HG02840 (cell line): ENCODE results near the gene EMID1.
"Not testable (repeated sequence)": the region's sequence is repeated elsewhere in the genome, so short reads cannot be mapped to it uniquely, and the experiment has no call there.

Experiments used
- ATAC-seq: cut with Tn5 transposase; IDR thresholded peaks from one replicate; pipeline ENCODE4 v1.9.1; 2021; ENCODE audit warnings: mild to moderate bottlenecking, moderate library complexity, moderate number of reproducible peaks; ENCODE audit not compliant: unreplicated experiment, low FRiP score

The EMID1 gene

DNA sequence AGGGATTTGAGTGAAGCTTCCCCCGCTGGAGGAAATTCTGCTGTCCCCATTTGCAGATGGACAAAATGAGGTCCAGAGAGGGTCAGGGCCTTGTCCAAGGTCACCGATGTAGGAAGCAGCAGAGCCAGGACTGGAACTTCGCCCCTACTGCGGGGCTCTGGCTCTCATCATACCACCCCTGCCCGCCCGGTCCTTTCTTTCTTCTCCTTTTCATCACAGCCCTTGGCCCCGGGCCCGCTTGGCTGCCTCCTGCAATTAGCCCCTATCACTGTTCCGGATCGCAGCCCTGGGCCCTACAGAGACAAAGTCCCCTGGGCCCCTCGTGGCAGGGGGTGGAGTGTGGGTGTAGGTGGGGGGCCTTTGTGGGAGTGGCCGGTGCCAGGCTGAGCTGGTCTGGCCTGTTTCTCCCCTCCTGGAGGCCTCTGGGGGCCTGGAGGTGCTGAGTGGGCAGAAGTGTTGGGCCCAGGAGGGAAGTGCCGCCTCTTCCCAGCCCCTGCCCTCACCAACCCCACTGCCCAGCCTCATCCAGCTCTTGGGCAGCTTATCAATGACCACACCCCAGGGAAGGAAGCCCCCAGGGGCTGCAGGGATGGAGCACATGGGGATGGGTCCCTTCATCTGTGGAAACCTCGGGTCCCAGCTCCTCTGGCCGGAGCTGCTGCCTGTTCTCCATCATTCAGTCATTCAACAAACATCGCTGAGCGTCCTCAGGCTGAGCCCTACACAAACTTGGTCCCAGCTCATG lies 3.4 kb downstream of the EMID1 start:
- no peak for ATAC-seq

DNA sequence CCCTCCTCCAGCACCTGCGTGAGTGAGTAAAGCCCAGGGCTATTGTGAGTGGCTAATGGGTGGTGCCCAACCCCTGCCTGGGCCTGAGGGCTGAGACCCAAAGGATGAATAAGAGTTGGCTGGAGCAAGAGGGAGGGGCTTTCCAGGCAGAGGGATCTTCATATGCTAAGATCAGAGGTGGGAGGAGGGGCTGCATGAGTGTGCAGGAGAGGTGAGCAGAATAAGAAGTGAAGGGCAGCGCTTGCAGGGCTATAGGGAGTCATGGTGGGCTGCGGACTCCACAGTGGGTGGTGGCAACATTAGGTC lies 3.9 kb downstream of the EMID1 start:
- no peak for ATAC-seq

DNA sequence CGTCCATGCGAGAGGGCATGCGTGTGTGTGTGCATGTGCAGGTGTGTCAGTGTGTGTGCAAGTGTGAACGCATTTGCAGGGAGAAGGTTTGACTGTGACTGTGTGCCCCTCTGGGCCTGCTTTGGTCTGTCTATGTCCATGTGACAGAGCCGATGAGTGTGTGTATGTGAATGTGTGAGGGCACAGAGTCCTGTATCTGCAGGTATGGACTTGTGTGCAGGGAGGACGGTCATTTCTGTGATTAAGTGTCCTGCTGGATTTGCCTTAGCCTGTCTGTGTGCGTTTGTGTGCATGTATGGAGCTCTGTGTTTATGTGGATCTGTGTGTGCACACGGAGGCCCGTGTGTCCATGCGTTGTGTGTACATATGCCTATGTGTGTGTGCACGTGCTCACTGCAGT lies 5.4 kb downstream of the EMID1 start:
- no peak for ATAC-seq

DNA sequence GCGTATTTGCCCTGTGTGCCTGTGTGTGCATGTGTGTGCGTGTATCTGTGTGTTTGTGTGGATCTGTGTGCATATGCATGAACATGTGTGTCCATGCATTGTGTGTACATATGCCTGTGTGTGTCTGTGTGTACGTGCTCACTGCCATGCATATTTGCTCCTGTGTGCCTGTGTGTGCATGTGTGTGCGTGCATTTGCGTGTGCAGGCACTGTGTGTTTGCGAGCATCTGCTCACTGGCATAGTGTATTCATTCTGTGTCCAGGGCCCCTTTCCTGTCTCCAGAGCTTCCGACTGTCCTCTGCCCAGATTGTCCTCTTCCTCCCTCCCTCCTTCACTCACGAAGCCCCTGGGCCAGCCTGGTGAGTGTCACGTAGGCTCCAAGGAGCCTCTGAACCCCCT lies 5.8 kb downstream of the EMID1 start:
- ATAC-seq = no peak

DNA sequence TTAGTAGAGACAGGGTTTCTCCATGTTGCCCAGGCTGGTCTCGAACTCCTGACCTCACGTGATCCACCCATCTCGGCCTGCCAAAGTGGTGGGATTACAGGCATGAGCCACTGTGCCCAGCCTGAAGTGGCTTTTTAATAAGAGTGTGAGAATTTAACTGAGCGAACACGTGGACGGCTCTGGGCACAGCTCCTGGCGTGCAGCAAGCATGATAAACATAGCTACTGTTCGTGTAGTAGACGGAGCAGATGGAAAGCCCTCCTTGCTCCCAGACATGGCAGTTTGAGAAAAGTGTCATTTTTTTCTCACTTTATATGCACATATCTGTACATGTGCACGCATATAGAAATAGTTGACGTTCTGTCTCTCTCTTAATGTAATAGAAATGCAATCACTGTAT lies 7.0 kb downstream of the EMID1 start:
- ATAC-seq = no peak

DNA sequence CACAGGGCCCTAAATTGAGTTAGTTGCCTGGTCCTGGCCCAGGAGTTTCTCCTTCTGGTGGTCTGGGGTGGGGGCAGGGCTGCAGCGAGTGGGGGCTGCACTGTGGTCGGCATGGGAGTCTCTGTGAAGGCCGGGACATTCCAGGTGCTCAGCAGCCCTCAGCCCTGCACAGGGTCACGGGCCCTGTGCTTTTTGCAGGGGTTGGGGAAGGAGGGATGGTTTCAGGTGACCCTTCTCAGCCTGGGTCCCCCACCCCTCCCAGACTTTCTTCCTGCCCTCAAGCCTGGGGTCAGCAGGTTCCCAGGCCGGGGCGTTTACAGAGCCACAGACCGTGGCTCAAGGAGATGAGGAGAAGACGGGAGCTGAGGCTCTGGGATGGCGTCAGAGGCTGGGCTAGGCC lies 7.8 kb downstream of the EMID1 start:
- ATAC-seq = no peak

DNA sequence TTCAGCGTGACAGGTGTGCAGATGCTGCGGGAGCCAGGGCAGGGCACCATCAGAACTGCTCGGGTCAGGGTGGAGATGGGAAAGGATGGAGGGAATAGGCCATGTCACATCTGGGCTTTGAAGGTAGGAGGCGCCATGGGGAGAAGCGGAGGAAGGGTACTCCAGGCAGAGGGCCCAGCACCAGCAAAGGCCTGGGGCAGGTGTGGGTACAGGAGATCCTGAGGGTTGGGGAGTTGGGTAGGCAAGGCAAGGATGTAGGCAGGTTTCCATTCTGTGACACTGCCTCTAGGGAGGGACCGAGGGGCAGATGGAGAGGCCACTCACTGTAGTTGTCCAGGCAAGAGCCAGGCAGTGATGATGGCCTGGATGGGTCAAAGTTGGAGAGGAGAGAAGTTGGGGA lies 8.5 kb downstream of the EMID1 start:
- ATAC-seq = no peak

DNA sequence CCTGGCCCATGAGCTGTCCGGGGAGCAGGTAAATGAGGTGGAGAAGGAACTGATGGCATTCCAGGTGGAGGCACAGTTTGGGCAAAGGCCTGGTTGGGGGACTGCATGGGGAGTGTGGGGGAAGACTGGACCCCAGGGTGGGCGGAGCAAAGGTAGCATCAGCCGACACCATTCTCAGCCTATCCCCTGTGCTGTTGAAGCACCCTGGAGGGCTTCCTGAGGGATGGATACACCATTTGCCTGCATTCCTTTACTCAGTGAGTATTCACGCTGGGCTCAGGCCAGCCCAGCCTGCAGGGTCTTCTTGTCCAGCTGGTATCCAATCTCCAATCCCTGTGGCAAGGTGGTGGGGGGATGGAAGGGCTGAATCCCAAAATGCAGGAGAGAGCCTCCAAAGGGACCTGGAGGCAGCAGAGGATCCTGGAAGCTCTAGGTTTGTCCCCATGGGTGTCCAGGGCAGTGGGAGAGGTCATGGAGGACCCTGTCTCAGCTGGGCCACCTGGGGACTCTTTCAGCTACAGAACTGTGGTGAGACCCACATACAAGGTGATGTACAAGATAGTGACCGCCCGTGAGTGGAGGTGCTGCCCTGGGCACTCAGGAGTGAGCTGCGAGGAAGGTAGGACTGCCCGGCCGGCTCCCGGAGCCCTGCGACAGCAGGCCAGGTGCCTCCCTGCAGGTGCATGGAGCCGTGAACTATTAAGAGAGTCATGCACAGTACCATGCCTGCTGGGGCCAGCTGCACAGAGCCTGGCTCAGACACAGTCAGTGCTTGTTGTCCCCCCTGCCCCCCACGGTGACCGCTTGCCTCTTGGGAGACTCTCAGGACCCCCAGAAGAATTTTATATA lies 9.5 kb downstream of the EMID1 start:
- ATAC-seq = no peak

DNA sequence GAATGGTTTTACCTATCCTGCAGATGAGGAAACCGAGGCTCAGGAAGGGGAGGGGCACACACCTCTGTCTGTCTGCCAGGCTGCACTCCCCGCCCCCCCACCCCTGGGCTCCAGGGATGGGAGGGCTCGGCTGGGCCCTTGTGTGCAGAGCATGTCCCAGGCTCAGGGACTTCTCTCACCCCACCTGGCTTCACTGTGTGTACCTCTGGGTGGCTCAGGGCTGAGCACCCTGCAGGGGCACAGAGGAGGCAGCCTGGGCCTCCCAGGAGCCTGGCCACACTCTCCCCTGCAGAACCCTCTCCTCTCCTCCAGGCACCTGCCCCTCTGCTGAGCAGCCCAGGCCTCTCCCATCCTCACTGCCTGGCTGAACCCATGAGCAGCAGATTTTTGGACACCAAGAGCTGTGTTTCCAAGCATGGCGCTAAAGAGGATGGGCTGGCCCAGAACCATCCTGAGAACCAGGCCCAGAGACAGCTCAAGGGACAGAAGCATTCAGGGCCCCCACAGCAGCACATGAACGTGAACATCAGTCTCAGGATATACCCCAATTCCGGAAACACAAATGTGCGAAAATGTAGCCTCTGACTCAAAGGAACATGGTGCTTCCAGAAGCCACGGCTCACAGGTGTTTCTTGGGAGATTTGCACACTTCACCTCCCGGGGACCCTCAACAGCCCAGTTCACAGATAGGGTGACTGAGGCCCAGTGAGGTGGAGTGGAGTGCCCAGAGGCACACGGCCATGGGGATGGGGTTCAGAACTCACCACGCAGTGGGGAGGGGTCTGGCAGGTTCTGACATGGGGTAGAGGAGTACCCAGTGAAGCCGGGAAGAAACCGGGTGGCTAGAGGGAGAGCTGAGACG lies 10.5 kb downstream of the EMID1 start:
- ATAC-seq = no peak

DNA sequence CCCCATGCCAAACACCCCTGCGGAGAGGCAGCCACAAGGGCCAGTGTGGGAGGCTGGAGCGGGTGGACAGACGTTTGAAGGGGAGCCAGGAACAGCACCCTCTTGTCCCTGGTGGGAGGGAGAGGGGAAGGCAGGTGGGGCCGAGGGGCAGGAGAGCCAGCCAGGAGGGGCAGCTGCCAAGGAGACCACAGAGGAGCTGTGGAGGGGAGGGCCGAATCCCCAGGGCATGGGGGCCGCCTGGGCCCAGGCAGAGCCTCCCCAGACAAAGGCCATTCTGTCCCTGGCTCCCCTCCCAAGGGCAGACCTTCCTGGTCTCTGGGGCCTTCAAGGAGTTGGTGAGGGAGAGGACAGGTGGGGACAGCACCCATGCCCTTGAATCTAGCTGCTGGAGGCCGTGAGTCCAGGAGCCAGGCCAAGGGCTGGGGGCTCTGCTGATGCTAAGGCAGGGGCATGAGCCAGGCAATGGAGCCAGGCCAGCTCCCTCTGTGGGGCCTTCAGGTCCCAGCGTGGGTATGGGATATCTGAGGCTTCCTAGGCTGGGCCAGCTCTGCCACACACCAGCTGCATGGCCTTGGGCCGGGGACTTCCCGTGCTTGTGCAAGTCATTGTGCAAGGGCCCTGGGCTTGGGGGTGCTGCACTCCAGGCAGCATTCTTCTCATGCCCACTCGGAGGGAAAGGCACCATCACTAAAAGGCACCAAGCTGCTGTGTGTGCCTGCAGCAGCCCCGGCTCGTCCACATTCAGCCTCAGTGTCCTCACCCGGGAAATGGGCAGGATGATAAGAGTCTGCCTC lies 11.4 kb downstream of the EMID1 start:
- no peak for ATAC-seq

DNA sequence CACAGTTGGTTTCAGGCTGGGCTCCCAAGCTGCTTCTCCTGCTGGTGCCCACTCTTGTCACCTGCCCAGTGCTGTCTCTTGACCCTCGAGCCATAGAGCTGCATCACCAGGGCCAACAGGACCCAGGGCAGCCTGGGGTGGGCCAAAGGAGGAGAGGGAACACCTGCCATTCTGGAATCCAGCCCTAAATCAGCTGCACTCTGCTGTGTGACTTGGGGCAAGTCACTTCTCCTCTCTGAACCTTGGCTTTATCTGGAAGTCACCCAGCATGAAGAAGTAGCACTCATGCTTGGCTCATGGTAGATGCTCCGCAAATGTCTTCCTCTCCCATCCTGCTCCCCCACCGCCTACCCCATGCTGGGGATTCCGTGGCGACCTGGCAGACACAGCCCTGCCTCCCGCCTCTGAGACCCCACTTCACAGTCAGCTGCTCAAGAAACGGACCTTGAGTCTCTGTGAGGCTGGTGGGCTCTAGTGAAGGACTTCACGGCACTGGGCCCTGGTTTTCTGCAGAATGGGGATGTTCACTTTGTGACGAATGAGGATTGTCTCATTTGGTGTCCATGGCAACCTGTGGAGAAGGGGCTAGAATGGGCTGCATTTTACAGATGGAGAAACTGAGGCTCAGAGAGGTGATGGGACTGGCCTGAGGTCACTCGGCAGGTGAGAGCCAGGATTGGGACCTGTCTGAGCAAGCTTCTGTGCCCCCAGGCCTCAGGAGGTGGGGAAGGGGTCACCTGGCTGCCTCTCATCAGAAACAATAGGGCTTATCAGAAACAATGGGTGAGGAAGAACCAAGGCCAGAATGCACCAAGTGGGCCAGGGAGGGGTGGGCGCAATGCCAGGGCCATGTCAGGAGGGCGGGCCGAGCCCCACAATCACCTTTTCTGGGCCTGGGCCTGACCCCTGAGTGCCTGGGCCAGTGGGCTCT lies 12.4 kb downstream of the EMID1 start:
- no peak for ATAC-seq

DNA sequence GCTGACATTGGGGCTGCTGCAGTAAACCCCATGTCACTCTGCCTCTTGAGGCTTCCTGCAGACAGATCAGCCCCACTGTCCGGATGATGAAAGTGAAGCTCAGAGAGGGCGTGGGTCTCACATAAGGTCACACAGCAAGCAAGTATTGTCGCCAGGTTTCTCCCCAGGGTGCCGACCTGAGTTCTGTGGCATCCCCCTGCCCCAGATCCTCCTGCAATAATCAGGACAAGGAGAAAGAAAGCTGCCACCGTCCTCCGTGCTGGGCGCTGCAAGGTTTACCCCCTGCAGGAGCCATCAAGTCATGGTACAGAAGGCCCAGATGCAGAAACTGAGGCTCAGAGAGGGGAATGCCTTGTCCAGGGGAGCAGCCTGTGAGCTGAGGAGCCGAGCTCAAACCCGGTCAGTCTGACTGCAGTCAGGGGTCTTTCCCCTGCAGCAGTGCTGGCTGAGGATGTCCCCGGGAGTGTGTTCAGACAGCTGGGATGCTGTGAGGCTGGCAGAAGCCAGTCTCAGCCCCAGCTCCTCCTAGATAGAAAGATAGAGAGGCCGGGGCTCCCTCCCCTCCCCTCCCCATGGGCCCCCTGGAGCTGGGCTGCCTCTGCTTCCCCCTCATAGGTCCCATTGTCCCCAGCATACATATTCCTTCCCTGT lies 13.2 kb downstream of the EMID1 start:
- ATAC-seq = no peak

DNA sequence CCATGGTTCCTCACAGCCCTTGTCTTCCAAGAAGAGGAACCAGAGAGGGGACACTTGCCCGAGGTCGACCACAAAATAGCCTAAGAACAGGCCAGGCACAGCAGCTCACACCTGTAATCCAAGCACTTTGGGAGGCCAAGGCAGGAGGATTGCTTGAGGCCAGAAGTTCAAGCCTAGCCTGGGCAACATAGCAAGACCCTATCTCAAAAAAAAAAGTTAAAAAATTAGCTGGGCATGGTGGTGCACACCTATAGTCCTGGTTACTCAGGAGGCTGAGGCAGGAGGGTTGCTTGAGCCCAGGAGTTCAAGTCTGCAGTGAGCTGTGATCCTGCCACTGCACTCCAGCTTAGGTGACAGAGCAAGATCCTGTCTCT lies 13.7 kb downstream of the EMID1 start:
- not testable (repeated sequence) for ATAC-seq

DNA sequence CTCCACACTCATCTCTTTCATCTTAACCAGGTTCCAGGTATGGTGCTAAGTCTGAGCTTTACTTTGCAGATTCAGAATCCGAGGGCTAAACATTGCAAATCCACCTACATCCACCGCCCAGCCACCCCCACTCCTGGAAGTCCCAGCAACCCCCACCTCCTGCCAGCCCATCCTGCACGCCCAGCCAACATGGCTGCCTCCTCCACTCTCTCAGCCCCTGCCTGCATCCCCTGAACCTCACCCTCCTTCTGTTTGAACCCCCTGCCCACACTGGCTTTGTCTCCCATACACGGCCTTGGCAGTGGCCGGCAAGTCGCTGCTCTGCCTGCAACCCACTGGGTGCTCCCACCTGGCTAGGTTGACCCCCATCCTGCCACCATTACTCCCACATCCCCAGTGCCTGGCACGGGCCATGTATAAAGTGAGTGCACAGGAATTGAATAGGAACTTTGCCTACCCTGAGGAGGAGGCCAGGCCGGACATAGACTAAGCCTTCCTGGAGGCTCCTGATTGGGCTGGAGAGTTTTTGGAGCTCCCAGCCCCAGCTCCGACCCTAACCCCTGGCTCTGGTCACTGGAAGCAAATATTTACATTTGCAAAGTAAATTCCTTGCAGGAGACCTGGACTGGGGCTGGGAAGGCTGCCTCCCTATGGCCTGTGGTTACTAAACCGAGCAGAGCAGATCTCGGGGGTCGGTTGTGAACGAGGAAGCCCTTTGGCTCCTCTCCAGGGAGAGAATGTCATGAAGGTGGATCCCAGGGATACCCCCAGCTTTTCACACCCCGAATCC lies 14.4 kb downstream of the EMID1 start:
- no peak for ATAC-seq

DNA sequence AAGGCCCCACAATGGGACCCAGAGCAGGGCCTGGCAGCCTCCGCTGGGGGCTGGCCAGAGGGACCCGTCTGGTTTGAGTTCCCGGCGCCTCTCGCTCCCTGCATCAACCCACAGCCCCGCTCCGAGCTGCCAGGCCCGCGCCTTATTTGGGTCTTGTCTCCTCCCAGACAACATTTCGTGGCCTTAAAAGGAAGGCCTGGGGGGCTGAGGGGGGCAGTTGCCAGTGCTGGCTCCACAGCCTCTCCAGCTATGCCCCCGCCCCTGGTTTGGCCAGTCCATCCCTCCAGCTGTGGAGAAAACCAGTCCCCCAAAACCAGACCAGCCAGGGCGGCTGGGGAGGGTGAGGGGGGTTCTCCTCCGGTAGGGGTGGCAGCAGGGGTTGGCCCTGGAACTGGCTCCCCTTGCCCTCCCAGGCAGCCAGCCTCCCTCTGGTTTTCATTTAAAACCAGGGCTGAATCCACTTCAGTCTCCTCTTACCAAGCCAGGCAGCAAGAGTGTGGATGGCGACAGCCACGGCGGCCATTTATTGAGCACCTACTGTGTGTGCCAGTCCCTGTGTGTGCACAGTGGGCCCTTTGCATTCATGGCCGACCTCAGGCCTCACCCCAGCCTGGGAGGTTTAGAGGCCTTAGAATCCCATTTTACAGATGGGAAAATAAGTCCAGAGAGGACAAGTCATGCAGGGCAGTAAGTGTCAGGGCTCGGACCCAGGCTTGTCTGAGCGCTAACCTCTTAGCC lies 18.6 kb downstream of the EMID1 start:
- ATAC-seq = no peak

DNA sequence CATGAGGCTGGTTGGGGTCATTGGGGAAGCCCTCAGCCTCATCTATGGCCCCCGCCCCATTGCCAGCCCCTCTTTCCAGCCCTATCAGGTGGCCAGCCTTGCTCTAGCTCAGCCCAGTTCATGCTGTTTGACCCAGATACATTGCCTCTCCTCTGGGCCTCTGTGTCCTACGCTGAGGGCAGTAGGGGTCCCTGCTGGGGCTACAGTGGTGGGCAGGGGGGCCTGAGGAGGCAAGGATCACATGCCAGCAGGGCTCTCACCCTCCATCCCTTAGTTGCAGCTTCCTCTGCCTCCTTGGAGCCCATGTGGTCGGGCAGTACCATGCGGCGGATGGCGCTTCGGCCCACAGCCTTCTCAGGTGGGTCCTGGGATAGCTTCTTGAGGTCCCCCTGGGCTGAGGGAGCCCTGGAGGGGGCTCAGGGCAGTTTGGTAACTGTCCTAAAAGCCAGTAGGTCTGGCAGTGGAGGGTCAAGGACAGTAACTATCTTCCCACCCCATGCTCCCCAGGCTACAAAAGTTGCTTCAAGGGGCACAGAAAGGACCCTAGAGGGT lies 19.2 kb downstream of the EMID1 start:
- ATAC-seq = no peak

DNA sequence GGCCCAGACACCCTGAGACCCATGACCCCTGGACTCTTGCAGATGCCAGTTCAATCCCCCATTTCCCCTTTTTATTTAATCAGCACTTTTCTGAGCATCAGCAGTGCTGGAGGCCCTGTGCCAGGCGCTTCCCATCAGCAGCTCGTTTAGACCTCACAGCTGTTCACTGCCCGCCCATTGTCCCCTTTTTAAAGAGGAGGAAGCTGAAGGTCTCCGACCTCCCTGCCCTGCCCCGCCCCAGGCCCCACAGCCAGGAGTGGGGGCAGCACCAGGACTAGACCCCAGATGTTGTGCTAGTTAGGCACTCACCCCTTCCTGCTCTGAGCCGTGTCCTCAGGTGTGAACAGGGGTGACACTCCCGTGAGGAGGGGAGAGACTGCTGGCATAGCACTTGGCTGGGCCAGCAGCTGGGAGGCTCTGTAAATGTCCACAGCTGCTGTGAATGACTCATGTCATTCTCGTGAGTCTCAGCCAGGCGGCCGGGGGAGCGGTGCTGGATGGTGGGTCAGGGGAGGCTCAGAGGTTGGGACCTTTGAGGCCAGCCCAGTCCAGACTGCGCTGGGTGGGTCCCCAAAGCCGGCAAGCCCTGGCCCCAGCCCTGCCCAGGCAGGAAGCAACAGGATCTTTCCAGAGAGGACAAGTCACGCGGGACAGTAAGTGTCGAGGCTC lies 19.9 kb downstream of the EMID1 start:
- ATAC-seq = no peak
